Anterior cingulate cortex (tissue), 58 donors: ENCODE results near the gene CRYBG3.
A peak's percentile ranks its signal among the peaks of the same experiment; 100 is the strongest.
"Not testable (repeated sequence)": the region's sequence is repeated elsewhere in the genome, so short reads cannot be mapped to it uniquely, and the experiment has no call there.

ENCODE experiments used
- DNase-seq, 58 donors: peaks; one replicate each; lab custom pipeline; 2025; lab: John Stamatoyannopoulos, UW

The CRYBG3 gene

DNA sequence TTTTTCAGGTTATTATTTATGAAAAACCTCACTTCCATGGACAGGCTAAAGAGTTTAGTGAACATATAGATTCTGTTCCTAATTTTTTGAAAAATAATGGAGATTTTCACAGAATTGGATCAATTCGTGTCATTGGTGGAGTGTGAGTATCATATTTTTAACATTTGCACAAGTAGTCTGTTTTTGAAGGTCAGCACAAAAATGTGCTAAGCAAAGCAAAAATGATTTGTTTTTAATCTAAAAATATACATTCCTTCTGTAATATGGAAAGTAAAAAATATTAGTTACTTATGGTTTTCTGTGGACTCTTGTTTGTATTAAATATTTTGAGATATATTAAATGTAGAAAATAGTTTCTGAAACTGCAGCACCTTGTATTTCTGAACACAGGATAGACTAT, 71.0 kb downstream of the CRYBG3 start:
- DNase-seq, result no peak

DNA sequence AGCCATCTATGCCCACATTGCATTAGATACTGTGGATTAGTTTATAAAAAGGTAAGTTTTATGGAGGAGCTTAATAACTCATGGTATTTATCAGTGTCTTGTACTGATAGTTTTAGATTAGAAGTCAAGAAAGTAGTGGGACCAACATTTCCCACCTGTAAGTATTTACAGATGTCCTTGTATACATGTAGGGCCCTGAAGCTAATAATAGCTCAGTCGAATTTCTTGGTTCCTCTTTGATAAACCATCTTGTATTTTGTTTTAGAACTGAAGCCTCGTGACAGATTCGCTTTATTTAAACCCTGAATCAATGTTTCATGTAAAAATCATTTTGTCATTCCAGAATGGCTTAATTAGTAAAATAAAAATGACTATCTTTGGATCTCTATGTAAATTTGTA, 73.4 kb downstream of the CRYBG3 start:
- DNase-seq, result no peak

DNA sequence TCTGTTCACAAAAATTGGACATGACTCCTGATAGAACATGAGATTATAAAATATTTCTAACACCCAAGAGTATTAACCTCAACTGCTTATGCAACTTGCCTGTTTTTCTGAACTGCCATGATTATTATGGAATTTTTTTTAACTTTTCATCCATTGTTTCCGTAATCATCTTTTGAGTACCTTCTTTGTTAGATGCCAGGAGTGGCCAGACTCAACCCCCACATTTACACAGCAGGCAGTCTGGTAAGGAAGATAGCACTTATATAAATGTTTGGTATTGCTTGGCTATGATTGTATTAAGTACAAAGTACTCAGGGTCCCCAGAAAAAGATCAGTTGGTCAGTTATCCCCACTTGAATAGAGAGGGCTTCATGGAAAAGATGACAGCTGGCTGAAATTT, 74.3 kb downstream of the CRYBG3 start:
- DNase-seq, result no peak

DNA sequence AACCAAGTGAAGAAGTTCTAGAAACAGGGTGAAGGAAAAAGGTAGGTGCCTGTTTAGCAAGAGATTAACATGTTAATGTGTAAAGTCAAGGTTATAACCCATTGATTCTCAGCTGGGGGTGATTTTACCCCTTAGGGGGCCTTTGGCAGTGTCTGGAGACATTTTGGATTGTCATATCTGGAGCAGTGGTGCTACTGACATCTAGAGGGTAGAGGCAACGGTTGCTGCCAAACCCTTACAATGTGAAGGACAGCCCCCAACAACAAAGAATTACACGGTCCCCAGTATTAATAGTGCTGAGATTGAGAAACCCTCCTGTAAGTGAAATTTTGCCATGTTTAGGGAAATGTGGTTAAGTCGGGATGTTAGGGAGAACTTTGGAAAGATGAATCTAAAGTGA, 74.7 kb downstream of the CRYBG3 start:
- DNase-seq, result no peak

DNA sequence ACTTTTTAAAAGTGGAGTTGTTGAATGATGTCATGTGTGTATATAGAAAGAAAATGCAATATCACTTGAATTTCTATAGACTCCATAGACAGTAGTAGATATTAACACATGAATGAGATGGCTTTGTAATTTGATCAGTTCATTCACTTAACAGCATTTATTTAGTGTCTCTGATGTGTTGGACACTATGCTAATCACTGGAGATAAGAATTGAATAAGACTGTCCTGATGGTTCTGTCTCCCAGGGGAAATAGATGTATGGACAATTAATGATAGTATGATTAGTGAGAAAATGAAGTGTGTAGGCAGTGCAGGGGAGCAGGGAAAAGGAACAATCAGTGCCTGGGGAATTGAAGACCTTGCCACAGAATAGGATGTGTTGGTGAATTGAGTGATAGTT, 77.5 kb downstream of the CRYBG3 start:
- DNase-seq, result no peak

DNA sequence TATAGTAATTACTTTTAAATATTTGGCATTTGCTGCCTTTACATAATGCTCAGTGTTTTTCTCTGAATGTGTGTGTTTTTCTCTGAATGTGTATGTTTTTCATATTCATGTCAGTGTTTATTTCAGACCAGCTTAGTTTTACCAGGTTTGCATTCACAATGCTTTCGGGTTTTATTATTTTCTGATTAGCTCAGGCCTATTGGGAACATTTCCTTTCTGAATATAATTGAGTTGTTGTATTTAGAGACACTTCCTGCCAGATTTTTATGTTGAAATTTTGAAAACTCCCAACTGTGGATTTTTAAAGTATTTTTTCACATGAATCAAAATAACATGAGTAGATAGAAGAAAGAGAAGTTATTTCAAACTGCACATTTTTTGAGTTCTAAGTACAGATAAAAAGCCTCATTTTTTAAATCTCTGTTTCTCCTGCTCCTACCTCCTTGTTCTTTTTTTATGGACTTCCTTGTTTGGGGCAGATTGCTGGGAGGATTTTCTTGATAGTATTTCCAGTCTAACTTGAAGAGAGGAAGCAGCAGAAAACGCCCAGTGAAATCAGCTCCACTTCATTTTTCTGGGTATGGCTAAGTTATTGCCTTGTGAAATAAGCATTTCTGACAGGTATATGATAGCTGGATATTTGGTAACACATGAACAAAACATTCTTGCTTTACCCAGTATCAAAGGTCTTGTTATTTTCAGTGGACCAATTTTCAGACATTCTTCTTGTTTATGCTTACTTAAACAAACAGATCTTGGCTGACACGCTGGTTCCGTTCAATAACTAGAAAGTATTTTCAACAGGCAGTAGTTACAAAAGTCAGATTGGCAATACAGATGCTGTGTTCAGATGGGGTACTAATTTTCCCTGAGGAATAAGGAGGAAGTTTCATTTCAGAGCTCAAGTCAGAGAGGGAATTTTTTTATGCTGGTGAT, 79.8 kb downstream of the CRYBG3 start:
- no peak for DNase-seq

DNA sequence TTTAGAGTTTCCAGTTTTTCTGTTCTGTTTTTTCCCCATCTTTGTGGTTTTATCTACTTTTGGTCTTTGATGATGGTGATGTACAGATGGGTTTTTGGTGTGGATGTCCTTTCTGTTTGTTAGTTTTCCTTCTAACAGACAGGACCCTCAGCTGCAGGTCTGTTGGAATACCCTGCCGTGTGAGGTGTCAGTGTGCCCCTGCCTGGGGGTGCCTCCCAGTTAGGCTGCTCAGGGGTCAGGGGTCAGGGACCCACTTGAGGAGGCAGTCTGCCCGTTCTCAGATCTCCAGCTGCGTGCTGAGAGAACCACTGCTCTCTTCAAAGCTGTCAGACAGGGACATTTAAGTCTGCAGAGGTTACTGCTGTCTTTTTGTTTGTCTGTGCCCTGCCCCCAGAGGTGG, 88.0 kb downstream of the CRYBG3 start:
- not testable (repeated sequence) for DNase-seq

DNA sequence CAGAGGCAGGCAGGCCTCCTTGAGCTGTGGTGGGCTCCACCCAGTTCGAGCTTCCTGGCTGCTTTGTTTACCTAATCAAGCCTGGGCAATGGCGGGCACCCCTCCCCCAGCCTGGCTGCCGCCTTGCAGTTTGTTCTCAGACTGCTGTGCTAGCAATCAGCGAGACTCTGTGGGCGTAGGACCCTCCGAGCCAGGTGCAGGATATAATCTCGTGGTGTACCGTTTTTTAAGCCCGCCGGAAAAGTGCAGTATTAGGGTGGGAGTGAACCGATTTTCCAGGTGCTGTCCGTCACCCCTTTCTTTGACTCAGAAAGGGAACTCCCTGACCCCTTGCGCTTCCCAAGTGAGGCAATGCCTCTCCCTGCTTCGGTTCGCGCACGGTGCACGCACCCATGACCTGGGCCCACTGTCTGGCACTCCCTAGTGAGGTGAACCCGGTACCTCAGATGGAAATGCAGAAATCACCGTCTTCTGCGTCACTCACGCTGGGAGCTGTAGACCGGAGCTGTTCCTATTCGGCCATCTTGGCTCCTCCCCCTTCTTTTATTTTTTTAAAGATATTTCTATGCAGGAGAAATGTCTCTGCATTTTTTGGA, 88.5 kb downstream of the CRYBG3 start:
- DNase-seq, result not testable (repeated sequence)

DNA sequence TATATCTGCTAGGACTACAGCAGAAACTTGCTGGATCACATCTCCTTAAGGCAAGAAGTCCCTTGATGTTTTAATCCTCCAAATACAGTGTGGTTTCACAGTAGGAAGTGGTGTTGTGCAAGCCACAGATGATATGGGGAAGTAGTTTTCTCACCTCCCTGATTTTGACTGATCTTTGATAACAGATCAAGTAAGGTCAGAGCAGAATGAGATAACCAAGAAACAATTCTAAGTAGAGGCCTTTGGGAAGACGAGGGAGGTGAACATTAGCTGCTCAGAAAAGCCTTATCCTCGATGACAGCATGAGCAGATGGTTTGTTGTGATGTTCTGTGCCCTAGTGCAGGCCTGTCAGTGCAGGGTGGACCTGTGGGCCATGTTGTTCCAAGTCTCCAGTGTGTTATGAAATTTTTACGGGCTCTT, 89.1 kb downstream of the CRYBG3 start:
- no peak for DNase-seq

DNA sequence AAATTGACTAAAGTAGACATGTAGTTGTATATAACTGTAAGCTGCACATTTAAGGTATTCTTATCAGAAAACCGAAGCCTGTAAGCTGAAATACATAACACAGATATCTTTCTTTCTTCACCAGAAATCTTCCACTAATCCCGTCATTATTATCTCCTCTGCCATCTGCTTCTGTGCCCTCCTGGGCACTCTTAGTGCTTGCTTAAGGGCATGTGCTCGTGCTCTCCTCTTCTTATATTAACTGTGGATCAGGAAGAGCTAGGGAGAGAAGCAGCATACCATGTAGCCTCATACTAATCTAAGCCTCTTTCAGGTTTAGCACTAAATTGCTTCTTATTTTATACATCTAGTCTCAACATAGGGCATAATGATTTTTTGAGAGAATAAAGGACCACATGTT, 89.6 kb downstream of the CRYBG3 start:
- DNase-seq, result no peak

DNA sequence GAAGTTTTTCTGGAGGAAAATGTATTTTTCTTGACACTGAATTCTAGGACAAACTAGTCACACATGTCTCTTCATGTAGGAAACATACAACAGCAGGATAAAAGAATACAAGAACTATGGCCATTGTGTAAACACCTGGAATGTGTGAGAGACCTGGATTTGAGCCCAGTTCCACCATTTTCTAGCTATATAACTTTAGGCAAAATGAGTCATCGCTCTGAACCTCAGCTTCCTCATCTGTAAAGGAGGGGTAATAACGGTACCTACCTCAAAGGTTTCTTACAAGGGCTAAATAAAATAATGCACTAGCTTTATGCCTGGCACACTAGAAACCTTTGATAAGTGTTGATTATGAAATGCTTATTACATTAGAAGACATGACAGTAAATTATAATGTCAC, 92.6 kb downstream of the CRYBG3 start:
- DNase-seq, result no peak

DNA sequence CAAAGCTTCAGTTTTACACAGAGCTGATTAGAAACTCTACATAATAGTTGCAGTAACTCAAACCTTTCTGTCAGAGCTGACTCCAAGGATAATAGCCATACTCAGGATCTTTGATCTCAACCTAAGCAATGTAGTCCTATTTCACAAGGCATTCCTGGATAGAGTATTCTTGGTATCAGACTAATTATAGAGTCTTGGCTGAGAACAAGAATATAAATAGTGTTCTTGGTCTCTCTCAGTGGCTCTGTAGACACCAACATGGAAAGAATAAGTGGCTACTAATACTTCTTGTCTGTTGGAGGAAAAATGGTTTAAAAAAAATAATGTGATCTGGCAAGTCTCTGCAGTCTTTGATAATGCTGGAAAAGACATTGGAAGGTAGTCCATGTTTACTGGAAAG, 94.8 kb downstream of the CRYBG3 start:
- DNase-seq, result no peak

DNA sequence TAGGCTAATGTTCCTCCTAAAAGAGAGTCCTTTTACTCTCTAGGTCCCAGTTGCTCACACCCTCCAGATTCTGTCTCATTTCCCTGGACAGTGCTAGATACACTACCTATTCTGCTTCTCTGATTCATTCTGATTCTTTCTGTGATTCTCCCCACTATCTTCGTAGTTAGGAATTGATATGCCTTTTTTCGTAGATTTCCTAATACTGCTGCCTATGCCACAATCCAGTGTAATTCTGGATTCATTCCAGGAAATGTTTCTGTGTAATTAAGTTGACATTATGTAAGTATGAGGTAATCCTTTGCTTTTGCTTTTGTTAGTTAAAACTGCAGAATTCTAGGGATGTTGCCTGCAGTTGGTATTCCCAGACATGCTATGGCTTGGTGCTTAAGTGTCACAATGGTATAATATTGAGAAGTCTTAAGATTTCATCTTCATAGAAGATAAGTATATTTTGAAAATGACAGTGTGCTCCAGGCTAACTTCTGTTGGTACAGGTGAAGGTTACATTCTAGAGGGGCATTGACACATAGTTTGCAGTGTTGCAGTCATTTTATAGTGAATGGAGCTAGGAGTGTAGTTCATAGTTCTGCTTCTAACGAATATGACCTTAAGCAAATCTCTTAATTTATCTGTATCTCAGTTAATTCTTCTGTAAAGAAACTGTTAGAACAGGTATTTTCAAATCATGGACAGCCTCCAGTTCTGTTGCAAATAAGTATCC, 96.2 kb downstream of the CRYBG3 start:
- no peak for DNase-seq

DNA sequence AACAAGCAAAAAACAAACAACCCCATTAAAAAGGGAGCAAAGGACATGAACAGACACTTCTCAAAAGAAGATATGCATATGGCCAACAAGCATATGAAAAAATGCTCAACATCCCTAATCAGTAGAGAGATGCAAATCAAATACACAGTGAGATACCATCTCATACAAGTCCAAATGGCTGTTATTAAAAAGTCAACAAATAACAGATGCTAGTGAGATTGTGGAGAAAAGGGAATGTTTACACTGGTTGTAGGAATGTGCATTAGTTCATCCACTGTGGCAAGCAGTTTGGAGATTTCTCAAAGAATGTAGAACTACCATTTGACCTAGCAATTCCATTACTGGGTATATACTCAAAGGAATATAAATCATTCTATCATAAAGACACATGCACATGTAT, 105.9 kb downstream of the CRYBG3 start:
- DNase-seq, result no peak

DNA sequence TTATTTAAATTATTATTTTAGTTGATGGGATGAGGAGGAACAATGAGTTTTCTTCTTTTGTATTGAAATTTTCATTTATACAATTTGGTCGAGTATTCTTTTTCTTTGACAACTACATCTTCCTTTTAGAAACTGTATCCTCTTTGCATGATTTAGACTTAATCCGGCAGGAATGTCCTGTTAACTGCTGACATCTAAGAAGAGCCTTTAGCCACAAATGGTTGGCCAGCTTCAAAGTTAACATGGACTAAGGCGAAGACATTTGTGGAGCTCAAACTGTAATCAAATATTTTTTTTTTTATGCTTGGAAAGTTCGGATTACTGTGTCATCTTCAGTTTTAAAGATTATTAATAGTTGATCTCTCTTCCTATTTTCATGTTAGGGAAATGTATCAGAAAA, 107.2 kb downstream of the CRYBG3 start:
- no peak for DNase-seq

DNA sequence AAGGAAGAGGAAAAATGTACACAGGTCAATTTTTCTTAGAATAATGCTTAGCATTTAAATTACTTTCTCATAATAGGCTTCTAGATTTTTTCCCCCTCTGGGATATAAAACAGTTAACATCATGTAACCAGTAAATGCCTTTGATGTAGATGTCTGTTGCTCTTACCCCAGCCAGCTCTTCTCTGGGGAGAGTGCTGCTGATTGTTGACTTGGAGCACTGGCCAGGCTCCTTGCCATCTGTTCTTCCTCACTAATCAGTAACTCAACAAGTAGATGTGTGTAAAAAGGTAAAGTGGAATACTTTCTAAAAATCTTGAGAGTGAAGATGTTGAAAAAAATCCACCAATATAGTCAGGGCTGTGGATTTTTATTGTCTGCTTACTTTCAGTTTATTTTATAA, 108.2 kb downstream of the CRYBG3 start:
- no peak for DNase-seq

DNA sequence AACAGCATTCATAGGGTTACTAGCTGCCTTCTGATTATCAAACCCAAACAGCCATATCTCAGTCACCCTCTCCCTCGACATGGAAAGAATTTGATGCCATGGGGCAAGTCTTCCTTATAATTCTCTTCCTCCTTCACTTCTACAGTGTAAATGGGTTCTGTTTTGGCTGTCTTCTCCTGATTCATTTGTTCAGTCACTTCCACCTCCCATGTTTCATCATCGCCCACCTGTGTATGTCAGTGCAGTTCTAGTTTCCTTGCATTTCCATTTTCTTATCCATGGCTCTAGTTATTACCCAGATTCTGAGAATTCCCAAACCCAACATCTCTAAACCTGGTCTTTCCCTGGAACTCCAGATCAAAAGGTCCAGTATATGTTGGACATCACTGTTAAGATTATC, 109.4 kb downstream of the CRYBG3 start:
- DNase-seq, result no peak

DNA sequence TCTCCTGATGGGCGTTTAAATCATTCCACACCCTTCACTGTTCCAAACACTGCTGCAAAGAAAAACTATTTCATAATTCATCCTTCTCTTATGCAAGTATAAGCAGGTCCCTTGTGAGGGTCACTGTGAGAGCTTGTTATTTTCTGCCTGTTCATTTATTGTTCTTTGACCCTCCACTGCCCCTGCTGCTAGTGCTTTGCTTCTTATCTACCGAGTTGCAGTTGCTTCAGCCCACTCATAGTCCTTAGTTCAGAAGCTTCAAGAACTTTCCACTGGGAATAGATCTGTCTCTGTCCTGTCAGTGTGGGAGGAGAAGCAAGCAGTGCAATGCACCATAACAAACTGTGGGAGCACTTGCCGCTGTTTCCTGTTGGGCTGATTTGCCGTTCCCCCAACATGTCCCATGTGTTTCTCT, 110.6 kb downstream of the CRYBG3 start:
- DNase-seq, result peak in 1 of 58 donors; percentile 22

DNA sequence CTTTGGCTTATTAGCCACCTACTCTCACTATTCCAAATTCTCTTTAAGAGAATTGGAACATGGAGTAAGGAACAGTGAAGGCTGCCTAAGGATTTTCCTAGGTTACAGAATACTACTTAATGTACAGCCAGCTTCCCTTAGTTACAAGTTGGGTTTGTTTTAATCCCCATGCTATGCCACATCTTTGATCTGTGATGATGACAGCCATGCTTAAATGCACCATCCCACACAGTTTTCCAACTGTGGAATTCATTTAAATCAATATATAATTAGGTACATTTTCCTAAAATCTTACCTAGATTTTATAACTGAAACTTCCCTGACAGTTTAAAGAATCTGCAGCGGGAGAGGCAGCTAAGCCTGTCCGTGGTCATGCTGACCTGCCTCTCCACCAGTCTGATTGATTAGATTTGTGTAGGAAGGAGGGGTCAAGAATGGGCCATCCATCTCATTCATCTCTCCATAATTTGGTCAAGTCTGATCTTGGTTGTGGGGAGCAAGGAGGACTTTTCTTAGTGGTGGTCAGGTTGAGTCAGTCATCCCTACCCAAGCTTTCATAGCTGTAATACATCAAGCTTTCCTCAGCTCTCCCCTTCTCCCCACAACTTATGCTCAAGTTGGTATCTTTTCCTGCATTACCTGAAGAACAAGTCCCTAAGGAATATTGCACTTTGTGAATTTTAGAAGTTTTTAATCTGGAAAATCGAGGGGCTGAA, 113.3 kb downstream of the CRYBG3 start:
- DNase-seq, result no peak

DNA sequence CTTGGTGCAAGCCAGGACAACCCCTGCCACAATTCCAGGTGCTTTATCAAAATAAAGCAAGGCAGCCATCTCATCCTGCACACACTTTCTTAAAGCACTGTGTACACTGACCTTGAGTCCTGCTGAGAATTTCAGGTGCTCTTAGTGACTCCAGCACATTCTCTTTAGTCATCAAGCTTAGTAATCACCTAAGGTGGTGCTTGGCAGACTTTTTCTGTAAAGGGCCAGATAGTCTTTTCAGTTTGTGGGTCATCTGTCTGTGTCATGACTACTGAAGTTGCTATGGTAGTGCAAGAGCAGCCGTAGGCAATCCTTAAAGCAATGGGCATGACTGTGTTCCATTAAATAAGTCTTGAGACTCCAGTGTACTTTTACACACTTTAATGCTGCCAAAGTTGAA, 114.0 kb downstream of the CRYBG3 start:
- DNase-seq, result no peak

DNA sequence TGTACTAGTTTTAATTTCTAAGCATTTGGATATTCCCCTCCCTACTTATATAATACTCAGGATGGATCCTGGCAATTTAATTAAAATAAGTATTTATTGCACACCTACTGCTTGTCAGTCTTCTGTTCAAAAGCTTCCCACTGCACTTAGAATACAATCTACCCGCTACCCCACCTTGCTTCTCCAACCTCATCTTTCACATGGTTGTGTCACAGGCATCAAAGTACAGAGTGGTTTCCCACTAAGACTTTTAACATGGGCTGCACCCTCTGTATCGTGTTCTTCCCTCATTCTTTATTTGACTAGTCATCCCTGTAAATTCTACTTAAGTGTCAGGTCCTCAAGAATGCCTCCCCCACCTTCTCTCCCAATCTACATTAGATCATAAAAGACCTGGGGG, 115.4 kb downstream of the CRYBG3 start:
- no peak for DNase-seq
